Activated naive CD4-positive, alpha-beta T cell treated with anti-CD3 and anti-CD28 coated beads, Interleukin-2, amount 50 U/mL, for 72 hours (primary cell): Measurements from ENCODE around the gene PHF20. TPM values are rescaled to one million over a fixed set of nuclear protein-coding genes. Genes with fewer than 3 reads are reported as not detected.
A peak's percentile ranks its signal among the peaks of the same experiment; 100 is the strongest.
"Not testable (repeated sequence)": the region's sequence is repeated elsewhere in the genome, so short reads cannot be mapped to it uniquely, and the experiment has no call there.

Experiments
- ATAC-seq, 2 donors: fragments of 150-1000 bp; cut with Tn5 transposase; 2 replicates each; pipeline ENCODE4 v1.10.0; 2021; ENCODE audit warnings: mild to moderate bottlenecking in 2 of 2, moderate library complexity in 2 of 2
- DNase-seq, 2 donors: peaks; one replicate each; pipeline ENCODE4 v3.0.0; 2021 to 2022; ENCODE audit warnings: low spot score in 2 of 2
- H3K27ac Mint-ChIP-seq, 2 donors: one replicate each; pipeline ENCODE4 v1.8.0; 2022; ENCODE audit warnings: mild to moderate bottlenecking in 2 of 2, mixed read lengths in 2 of 2
- H3K36me3 Mint-ChIP-seq, 2 donors: one replicate each; pipeline ENCODE4 v1.8.0; 2022; ENCODE audit warnings: mixed read lengths in 2 of 2
- H3K9me3 Mint-ChIP-seq, 2 donors: one replicate each; pipeline ENCODE4 v1.8.0; 2022; ENCODE audit warnings: mixed read lengths in 2 of 2
- total RNA-seq, 2 donors: library from RNA; stranded (reverse); gene quantifications; one replicate each; pipeline ENCODE4 v1.2.3, GENCODE V29; 2022

The PHF20 gene
- total RNA-seq, 2 donors from 2014 or later: 58.5 to 71.4 TPM

DNA sequence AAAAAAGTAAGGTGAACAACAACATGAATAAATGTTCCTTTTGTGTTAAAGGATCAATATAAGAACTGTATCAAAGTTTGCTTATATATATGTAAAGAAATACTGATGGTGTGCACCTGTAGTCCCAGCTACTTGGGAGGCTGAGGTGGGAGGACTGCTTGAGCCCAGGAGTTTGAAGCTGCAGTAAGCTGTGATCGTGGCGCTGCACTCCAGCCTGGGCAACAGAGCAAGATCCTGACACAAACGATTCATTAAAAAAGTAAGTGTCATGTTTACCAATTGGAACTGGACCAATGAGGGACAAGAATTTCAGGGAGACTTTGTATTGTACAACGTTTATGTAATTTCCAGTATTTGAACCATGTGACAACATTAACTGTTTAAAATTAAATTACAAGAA, 5.0 kb upstream of the PHF20 start:
- ATAC-seq: no peak
- DNase-seq: no peak
- H3K9me3 Mint-ChIP-seq: peaks cover 8 to 9% of the 10 kb centered on the region in 2 donors
- peak overlapping the region in 1 of 2 donors; percentile 92 for H3K27ac Mint-ChIP-seq
- peaks cover 10% of the 10 kb centered on the region in 2 donors for H3K36me3 Mint-ChIP-seq

DNA sequence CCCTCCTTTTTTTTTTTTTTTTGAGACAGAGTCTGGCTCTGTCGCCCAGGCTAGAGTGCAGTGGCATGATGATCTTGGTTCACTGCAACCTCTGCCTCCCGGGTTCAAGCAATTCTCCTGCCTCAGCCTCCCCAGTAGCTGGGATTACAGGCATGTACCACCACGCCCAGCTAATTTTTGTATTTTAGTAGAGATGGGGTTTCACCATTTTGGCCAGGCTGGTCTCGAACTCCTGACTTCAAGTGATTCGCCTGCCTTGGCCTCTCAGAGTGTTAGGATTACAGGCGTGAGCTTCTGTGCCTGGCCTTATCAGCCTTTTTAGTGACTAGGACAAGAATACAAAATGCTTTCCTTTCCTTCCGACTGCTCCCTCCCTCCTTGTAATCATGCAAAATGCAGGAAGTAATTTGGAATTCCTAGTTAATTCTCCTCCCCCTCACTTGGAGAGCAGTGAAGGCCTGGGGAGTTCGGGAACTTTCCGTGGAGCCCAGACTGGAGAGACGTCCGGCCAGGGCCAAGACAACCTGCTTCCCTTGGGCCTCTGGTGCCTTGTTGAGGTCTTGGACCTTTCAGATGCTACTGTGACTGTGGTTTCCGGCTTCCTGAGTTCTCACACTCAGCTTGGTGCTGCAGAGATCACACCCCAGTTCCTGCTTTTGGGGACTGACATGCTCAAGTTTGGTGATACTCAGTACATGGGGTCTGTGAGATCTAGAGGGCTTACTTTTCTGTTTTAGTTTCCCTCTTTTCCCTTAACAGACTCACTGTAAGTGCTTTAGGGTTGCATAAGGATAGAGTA, 3.9 kb upstream of the PHF20 start:
- peak; percentile 42 to 68 for DNase-seq
- H3K9me3 Mint-ChIP-seq: peaks cover 8 to 9% of the 10 kb centered on the region in 2 donors
- peak in 1 of 2 donors; percentile 20 for ATAC-seq
- H3K36me3 Mint-ChIP-seq: peaks cover 14% of the 10 kb centered on the region in 2 donors
- H3K27ac Mint-ChIP-seq: peak overlapping the region; percentile 92 to 98

DNA sequence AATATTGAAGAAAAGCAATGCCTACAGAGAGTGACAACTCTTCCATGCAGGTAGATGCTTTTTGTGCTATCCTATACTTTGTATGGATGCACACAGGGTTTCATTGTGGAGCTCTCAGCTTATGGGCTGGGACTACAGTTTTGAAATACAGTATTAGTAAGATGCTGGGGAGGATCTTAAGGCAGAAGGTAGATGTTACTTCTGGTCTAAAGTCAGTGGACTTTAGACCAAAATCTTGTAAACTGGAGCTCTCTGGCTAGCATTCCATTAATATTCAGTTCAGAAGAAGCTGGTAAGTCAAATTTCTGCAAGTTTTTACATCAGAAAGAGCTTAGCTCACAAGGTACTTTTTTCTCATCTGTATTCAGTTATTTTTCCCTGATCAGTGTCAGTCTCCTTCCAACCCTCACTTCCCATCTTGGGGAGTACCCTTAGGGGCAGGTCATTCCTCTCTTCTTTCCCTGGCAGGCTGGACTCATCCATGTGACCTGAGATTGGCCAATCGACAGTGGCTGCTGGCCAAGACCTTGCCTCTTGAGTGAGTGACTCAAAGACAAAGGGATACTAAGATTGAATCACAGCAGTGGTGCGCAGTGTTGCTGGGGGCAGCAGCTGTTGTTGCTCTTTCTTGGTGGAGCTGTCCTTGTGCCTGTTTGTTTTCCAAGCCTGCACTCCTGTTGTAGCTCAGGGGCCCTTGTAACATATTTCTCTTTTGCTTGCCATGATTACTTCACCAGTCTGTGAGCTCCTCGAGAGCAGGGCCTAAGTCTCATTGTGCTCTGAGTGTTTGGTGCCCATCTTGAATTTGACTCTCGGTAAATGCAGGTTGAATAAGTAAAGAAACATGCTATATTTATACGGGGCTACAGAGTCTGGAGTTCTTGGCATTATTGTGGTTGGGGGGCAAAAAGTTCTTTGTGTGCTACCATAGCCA, 2.8 kb upstream of the PHF20 start:
- ATAC-seq (peak; percentile 13 to 56), DNase-seq (peak; percentile 52 to 82)
- Mint-ChIP-seq H3K9me3 (peaks cover 8 to 9% of the 10 kb centered on the region in 2 donors), H3K36me3 (peaks cover 25% of the 10 kb centered on the region in 2 donors), H3K27ac (peak overlapping the region; percentile 90 to 92)

DNA sequence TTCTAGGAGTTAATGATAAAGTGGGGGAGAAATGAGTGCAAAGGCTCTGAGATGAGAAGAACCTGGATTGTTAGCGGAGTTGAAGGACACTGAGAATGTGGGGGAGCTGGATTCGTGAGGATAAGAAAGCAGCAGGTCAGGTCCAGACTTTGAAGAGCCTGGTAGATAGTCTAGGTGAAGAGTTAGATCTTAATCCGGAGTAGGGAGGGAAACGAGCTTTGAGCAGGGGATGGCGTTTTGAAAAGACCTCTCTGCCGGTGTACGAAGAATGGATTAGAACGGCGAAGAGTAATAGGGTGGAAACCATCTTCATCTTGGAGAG, 487 bp upstream of the PHF20 start:
- ATAC-seq (no peak), DNase-seq (no peak)
- Mint-ChIP-seq H3K9me3 (peaks cover 8 to 9% of the 10 kb centered on the region in 2 donors), H3K36me3 (peaks cover 33 to 35% of the 10 kb centered on the region in 2 donors), H3K27ac (peak overlapping the region; percentile 77 to 89)

DNA sequence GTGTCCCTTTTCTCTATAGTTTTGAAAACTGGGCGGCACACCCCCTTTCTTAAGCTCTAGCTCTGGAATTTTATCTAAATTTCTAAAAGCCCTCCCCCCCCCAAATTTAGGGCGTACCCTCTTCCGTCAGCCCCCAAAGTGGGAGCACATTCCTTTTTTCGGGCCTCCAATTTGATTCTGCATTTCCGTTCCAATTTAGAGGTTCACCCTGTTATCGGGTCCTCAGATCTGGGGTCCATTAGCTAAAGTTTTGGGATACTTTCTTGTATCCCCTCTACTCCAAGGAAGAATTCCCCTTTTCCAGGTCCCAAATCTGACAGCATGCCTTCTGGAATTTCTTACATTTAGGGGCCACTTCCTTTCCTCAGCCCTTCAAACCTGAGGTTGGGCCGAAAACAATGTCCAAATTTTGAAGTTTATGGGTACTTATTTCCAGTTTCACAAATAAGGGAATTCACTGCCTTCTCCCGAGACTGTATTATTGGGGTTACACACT, 796 bp downstream of the PHF20 start:
- peaks cover 8 to 9% of the 10 kb centered on the region in 2 donors for H3K9me3 Mint-ChIP-seq
- ATAC-seq (no peak), DNase-seq (no peak)
- peaks cover 35 to 42% of the 10 kb centered on the region in 2 donors for H3K36me3 Mint-ChIP-seq
- peak overlapping the region; percentile 88 to 94 for H3K27ac Mint-ChIP-seq

DNA sequence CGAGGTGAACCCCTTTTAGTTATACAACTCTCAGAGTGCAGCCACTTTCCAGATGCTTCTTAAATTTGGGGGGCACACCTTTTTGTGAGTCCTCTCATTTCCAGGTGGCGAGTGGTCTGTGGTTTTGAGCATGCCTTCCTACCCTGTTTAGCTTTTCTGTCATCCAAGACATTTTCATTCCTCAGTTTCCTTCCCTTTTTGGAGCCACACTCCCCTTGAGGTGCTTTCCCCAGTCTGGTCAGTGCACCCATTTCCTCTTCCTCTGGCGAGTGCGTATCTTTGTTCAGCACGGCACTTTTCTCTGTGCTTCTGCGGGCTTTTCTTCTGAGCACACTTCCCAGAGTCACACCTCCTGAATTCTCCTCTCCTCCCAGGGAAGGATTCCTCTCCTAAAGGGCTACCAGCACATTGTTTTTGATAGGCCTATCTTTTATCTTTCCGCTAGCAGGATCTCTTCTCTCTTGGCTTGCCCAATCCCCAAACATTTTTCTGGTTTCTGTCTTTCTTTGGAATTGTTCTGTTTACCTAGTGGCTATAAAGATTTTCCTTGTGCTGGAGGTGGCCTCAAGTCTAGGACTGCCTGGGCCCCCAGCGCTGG, 1.4 kb downstream of the PHF20 start:
- Mint-ChIP-seq H3K27ac (peak overlapping the region; percentile 88 to 94), H3K36me3 (peaks cover 35 to 42% of the 10 kb centered on the region in 2 donors), H3K9me3 (peaks cover 8 to 9% of the 10 kb centered on the region in 2 donors)
- ATAC-seq: peak in 1 of 2 donors; percentile 5
- DNase-seq: peak; percentile 24 to 62

DNA sequence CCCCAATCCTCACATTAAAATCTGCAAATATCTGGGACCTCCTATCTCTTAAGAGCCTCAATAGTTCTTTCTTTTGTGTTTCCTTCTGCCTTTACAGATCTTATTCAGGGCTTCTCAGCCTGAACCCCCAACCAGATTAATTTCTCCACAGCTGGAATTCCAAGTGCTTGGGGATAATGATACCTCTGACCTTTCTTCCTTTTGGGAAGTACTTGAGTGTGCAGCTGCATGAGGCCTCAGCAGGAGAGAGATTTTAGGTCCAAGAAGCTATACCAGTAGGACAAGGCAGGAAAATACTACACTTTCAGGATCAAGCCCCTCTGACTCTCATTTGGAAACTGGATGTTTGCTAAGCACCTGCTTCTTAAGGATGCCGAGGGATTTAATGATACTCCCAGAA, 2.6 kb downstream of the PHF20 start:
- Mint-ChIP-seq H3K27ac (peak overlapping the region; percentile 58 to 88), H3K36me3 (peaks cover 35 to 48% of the 10 kb centered on the region in 2 donors), H3K9me3 (peaks cover 8 to 9% of the 10 kb centered on the region in 2 donors)
- DNase-seq: no peak
- no peak for ATAC-seq

DNA sequence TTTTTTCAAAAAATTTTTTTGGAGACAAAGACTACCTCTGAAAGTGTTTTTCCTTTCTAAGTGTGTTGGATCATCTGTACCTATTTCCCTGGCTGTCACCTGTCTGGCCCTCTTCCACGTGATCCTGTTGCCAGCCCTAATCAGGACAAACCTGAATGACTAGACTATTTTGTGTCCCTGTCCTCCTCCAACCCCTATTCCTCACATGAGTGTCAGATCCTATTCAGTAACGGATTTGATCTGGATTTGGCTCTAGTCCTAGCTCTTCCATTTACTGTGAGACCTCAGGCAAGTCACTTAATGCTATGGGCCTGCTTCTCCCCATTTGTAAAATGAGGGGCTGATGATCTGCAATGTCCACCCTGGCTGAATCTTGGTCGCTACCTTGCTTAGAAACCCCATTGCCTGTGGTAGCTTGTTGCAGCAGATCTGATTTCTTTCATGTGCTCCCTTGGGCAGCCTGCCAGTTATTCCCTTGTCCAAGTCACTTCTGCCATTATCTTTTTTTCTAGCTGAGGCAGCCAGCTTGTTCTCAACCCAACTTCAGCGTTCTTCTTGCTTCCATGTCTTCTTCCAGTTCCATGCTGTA, 4.8 kb downstream of the PHF20 start:
- Mint-ChIP-seq H3K9me3 (peaks cover under 1 to 2% of the 10 kb centered on the region in 2 donors), H3K36me3 (peaks cover 27 to 40% of the 10 kb centered on the region in 2 donors), H3K27ac (peak overlapping the region in 1 of 2 donors; percentile 35)
- DNase-seq (no peak), ATAC-seq (no peak)

DNA sequence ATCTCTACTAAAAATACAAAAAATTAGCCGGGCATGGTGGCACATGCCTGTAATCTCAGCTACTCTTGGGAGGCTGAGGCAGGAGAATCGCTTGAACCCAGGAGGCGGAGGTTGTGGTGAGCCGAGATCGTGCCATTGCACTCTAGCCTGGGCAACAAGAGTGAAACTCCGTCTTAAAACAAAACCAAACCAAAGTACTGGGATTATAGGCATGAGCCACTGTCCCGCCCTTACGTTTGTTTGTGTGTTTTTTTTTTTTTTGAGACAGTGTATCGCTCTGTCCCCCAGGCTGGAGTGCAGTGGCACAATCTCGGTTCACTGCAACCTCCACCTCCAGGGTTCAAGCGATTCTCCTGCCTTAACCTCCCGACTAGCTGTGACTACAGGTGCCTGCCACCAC, 12.0 kb downstream of the PHF20 start:
- H3K9me3 Mint-ChIP-seq, H3K27ac Mint-ChIP-seq, DNase-seq, H3K36me3 Mint-ChIP-seq, ATAC-seq: not testable (repeated sequence)

DNA sequence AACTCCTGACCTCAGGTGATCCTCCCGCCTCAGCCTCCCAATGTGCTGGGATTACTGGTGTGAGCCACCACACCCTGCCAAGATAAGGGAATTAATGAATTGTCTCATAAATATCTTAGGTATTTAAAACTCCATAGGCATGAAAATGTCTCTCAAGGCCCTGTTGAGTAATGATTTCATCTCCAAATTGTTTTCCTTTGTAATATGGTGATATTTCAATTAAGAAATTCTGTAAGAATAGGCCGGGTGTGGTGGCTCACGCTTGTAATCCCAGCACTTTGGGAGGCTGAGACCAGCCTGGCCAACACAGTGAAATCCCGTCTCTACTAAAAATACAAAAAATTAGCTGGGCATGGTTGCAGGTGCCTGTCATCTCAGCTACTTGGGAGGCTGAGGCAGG, 13.7 kb downstream of the PHF20 start:
- not testable (repeated sequence) for ATAC-seq, H3K36me3 Mint-ChIP-seq

DNA sequence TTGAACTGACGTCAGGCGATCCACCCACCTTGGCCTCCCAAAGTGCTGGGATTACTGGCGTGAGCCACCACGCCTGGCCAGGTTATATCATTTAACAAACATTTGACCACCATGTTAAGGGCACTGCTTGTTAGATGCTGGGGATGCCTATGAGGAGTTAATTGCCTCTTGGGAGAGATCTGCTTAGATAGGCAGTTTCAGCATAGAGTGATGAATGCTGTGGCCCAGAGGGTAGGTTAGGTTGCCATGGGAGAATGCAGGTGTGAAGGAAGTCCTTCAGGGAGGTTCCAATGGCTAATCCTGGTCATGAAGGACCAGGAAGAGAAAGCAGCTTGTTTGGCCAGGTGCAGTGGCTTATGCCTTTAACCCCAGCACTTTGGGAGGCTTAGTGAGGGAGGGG, 17.0 kb downstream of the PHF20 start:
- no peak for ATAC-seq
- Mint-ChIP-seq H3K36me3 (no peaks in the 10 kb centered on the region), H3K27ac (no peak overlapping the region), H3K9me3 (no peaks in the 10 kb centered on the region)
- DNase-seq: no peak

More for the DNA sequence above, 13.7 kb downstream of the PHF20 start:
- H3K27ac Mint-ChIP-seq, H3K9me3 Mint-ChIP-seq, DNase-seq: not testable (repeated sequence)

DNA sequence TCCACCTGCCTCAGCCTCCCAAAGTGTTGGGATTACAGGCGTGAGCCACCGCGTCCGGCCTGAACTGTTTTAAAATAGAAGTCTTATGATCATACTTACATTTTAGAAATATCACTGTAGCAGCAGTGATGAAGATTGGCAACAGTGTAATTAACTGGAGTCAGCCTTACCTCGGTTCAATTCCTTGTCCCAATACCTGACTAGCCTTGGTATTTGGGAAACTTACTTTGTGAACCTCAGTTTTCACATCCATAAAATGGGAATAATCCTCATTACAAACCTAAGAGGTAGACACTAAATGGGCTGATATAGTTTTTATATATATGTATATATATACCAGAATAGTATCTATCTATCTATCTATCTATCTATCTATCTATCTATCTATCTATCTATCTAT, 19.3 kb downstream of the PHF20 start:
- ATAC-seq: no peak
- Mint-ChIP-seq H3K27ac (no peak overlapping the region), H3K36me3 (no peaks in the 10 kb centered on the region)

DNA sequence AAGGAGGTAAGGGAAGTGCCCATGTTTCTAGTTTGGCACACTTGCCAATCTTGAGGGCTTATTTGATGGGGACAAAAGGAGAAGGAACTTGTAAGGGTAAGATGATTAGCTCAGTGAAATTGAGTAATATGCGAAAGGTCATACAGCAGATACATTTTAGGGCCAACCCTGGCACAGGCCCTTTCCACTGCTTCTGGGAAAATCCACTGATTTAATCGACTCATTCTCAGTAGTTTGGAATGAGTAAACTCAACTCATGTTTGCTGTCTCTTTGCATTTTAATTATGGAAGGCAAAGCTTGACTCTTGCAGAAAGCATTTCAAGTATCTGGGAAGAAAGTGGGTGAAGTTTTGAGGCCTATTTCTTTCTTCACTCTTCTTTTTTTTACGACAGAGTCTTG, 20.0 kb downstream of the PHF20 start:
- Mint-ChIP-seq H3K27ac (peak overlapping the region; percentile 1 to 2), H3K36me3 (no peaks in the 10 kb centered on the region), H3K9me3 (no peaks in the 10 kb centered on the region)
- ATAC-seq (peak; percentile 64 to 91), DNase-seq (no peak)

More for the DNA sequence above, 19.3 kb downstream of the PHF20 start:
- no peak for DNase-seq
- no peaks in the 10 kb centered on the region for H3K9me3 Mint-ChIP-seq

DNA sequence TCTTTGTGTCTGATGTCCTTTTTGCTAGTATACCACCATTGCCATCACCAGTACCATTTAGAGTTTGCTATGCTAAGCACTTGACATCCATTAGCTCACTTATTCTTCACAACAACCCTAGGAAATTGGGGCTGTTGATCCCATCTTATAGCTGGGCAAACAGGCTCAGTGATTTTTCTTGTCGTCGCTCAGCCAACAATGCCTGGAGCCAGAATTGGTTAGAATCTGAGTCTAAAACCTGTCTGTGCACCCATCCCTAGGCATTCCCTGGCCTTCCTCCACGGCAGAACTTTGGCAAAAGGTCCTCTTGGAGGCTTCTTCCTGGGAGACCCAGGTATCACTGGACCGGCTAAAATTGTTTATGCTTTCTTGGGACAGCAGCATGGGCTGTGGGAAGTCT, 20.9 kb downstream of the PHF20 start:
- ATAC-seq: no peak
- no peaks in the 10 kb centered on the region for H3K9me3 Mint-ChIP-seq
- H3K36me3 Mint-ChIP-seq: no peaks in the 10 kb centered on the region
- no peak overlapping the region for H3K27ac Mint-ChIP-seq
- no peak for DNase-seq

DNA sequence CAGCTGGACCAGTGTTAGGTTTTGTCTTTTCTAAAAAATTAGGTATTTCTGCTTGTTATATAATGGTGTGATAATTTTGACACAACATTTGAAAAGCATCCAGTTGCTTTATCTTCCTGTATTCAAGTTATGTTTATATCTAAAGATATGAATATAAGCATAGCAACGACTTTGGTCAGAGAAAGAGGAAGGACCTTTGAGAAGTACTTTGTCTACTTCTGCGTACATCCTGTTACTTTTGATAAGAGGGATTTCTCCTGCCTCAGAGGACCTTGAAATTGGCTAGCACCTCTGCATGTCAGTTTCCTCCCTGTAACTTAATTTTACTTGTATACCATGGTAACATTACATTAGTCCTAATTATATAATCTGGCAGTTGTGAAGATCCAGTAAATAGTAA, 24.8 kb downstream of the PHF20 start:
- Mint-ChIP-seq H3K27ac (no peak overlapping the region), H3K9me3 (no peaks in the 10 kb centered on the region), H3K36me3 (peaks cover 0 to 1% of the 10 kb centered on the region in 2 donors)
- no peak for ATAC-seq
- no peak for DNase-seq

DNA sequence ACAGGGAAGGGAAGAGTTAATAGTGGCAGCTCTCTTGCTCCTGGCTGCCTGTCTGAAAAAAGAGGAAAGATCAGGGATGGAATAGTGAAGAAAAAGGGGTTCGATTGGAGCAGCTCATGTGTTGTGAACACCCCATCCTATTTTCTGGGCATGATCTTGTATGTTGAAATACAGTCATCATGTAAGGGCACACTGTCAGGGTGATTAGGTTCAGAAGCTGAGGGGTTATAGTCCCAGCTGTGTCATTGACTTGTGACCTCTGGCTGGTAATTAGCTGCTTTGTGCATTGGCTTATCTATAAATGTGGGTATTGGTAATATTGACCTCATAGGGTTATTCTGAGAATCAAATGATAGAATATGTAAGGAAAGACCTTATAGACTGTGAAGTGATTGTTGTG, 30.1 kb downstream of the PHF20 start:
- Mint-ChIP-seq H3K9me3 (no peaks in the 10 kb centered on the region), H3K27ac (peak overlapping the region; percentile 23 to 65), H3K36me3 (peaks cover 0 to 10% of the 10 kb centered on the region in 2 donors)
- DNase-seq (no peak), ATAC-seq (no peak)
